Caco-2 (cell line): ENCODE data around the gene NECAB2. TPM values are rescaled to one million over a fixed set of nuclear protein-coding genes. Genes with fewer than 3 reads are reported as not detected.

Experiments used
- BruUV-seq: library from RNA; stranded (reverse); fragments of 400-500 nt; replicated peaks from 2 replicates; lab custom pipeline; 2021; lab: Mats Ljungman, UMichigan
- CTCF ChIA-PET: fragments of 300-600 bp; sonication (Branson Sonifier 250); formaldehyde crosslinking; loops from one replicate; lab custom pipeline; 2022; ENCODE audit warnings: antibody characterized with exemption; lab: Charles Lee
- POLR2A ChIA-PET: fragments of 300-600 bp; sonication (Branson Sonifier 250); formaldehyde crosslinking; loops from one replicate; lab custom pipeline; 2022; ENCODE audit warnings: antibody characterized with exemption; lab: Charles Lee
- DNase-seq, 2 experiments: peaks; one replicate each; pipeline versions ENCODE4 v3.0.0 to v3.0.0-alpha.2; 2020 to 2022
- H3K27me3 ChIP-seq: replicated peaks from 2 replicates; pipeline ENCODE4 v1.6.0; 2011; ENCODE audit warnings: low read length; ENCODE audit not compliant: control insufficient read depth, insufficient read depth
- H3K36me3 ChIP-seq: 2 replicates; pipeline ENCODE4 v1.5.1; 2011; ENCODE audit warnings: low read length; ENCODE audit not compliant: control insufficient read depth, insufficient read depth
- H3K4me1 ChIP-seq: fragments of 250-450 bp; sonication (Bioruptor Pico); 2 replicates; pipeline ENCODE4 v1.5.1; 2020; ENCODE audit warnings: mild to moderate bottlenecking
- H3K4me3 ChIP-seq: 2 replicates; pipeline ENCODE4 v1.5.1; 2011; ENCODE audit warnings: low read depth, mild to moderate bottlenecking, control low read depth, low read length
- H3K9me3 ChIP-seq: fragments of 250-450 bp; sonication (Bioruptor Pico); 2 replicates; pipeline ENCODE4 v1.5.1; 2020; ENCODE audit warnings: mild to moderate bottlenecking, moderate library complexity
- H3K27ac Mint-ChIP-seq: one replicate; pipeline ENCODE4 v1.8.0; 2022; ENCODE audit warnings: mixed read lengths; ENCODE audit not compliant: unreplicated experiment
- H3K27me3 Mint-ChIP-seq: one replicate; pipeline ENCODE4 v1.8.0; 2022; ENCODE audit warnings: mixed read lengths; ENCODE audit not compliant: insufficient read depth, unreplicated experiment
- H3K36me3 Mint-ChIP-seq: one replicate; pipeline ENCODE4 v1.8.0; 2022; ENCODE audit warnings: mild to moderate bottlenecking, mixed read lengths; ENCODE audit not compliant: insufficient read depth, unreplicated experiment
- H3K4me1 Mint-ChIP-seq: one replicate; pipeline ENCODE4 v1.8.0; 2022; ENCODE audit warnings: low read depth, mixed read lengths; ENCODE audit not compliant: unreplicated experiment
- H3K4me3 Mint-ChIP-seq: one replicate; pipeline ENCODE4 v1.8.0; 2022; ENCODE audit warnings: mild to moderate bottlenecking, moderate library complexity, mixed read lengths; ENCODE audit not compliant: unreplicated experiment
- H3K9me3 Mint-ChIP-seq: one replicate; pipeline ENCODE4 v1.8.0; 2022; ENCODE audit warnings: mixed read lengths; ENCODE audit not compliant: unreplicated experiment
- CTCF ChIP-seq, 2 experiments: fragments of 200-600 bp in 1 of 2; IDR thresholded peaks; 1 replicate in 1 of 2; 2 replicates in 1 of 2; pipeline versions ENCODE4 v1.5.1 to v1.8.0; 2011 to 2022; ENCODE audit warnings: antibody characterized with exemption in 1 of 2, control low read depth in 1 of 2, inconsistent platforms in 1 of 2, low read depth in 1 of 2, low read length in 1 of 2, mild to moderate bottlenecking in 1 of 2, moderate library complexity in 1 of 2; ENCODE audit not compliant: insufficient read depth in 1 of 2, severe bottlenecking in 1 of 2, unreplicated experiment in 1 of 2
- intact Hi-C: fragments of 100-400 bp; cut with micrococcal nuclease; formaldehyde crosslinking; loops from one replicate; pipeline ENCODE4 v1.10.0; 2022; ENCODE audit not compliant: unreplicated experiment
- total RNA-seq: library from RNA; stranded (reverse); gene quantifications from 2 replicates; pipeline ENCODE4 v1.2.3, GENCODE V29; 2022

Gene NECAB2
- total RNA-seq, 1 experiment from 2014 or later = 0.68 TPM

GRCh38 chr16:83955218-83956130, 12.6 kb upstream of the NECAB2 start:
- no peak for TF ChIP-seq CTCF (IDR thresholded peaks at IDR 0.05; ENCODE audit: insufficient read depth in 1 of 2, low read depth in 1 of 2, low read length in 1 of 2, severe bottlenecking in 1 of 2, unreplicated experiment in 1 of 2)
- Mint-ChIP-seq H3K9me3 (no peaks in the 10 kb centered on the region), H3K27ac (no peak overlapping the region), H3K4me3 (no peak overlapping the region), H3K27me3 (no peaks in the 10 kb centered on the region), H3K4me1 (peaks cover 12% of the 10 kb centered on the region), H3K36me3 (peaks cover 29% of the 10 kb centered on the region)
- no peaks in the 10 kb centered on the region for H3K9me3 ChIP-seq
- no peaks in the 10 kb centered on the region; the same call in 1 of the 2 replicates for H3K36me3 ChIP-seq
- intact Hi-C loops = loop anchor here (1.0 kb wide), 3 partner anchors 89 to 110 kb away; no protein-coding TSS in a partner anchor
- POLR2A ChIA-PET = no interaction called here
- no peak overlapping the region for H3K4me3 ChIP-seq
- H3K27me3 ChIP-seq = no peaks in the 10 kb centered on the region
- H3K4me1 ChIP-seq = peaks cover 16% of the 10 kb centered on the region
- no peak for DNase-seq
- CTCF ChIA-PET = interaction anchor here (1.5 to 2.4 kb wide), 4 partner anchors 88 to 111 kb away, joined by 3 to 22 read pairs (median 10); partner anchors contain the start of gene SLC38A8
- BruUV-seq = no TSS peak

GRCh38 chr16:83956336-83957289, 11.4 kb upstream of the NECAB2 start:
- H3K27me3 Mint-ChIP-seq = no peaks in the 10 kb centered on the region
- H3K36me3 ChIP-seq = no peaks in the 10 kb centered on the region; the same call in 1 of the 2 replicates
- intact Hi-C loops = loop anchor here (1.0 kb wide), 3 partner anchors 88 to 109 kb away; no protein-coding TSS in a partner anchor
- H3K9me3 Mint-ChIP-seq = no peaks in the 10 kb centered on the region
- H3K36me3 Mint-ChIP-seq = peaks cover 40% of the 10 kb centered on the region
- H3K27me3 ChIP-seq = no peaks in the 10 kb centered on the region
- no peak overlapping the region for H3K4me3 Mint-ChIP-seq
- peaks cover 12% of the 10 kb centered on the region for H3K4me1 Mint-ChIP-seq
- H3K4me1 ChIP-seq = peaks cover 16% of the 10 kb centered on the region
- no peaks in the 10 kb centered on the region for H3K9me3 ChIP-seq
- ChIA-PET POLR2A (no interaction called here), CTCF (interaction anchor here (0.6 to 2.4 kb wide), 15 partner anchors 12 to 132 kb away, joined by 3 to 37 read pairs (median 4); no protein-coding TSS in a partner anchor)
- peak; percentile 94 to 98 for TF ChIP-seq CTCF (IDR thresholded peaks at IDR 0.05; ENCODE audit: insufficient read depth in 1 of 2, low read depth in 1 of 2, low read length in 1 of 2, severe bottlenecking in 1 of 2, unreplicated experiment in 1 of 2)
- H3K4me3 ChIP-seq = no peak overlapping the region
- DNase-seq = peak; percentile 85 to 89
- H3K27ac Mint-ChIP-seq = no peak overlapping the region
- no TSS peak for BruUV-seq
